ENCODE measurements around the gene SGTA.

The SGTA gene

GRCh38 chr19:2782936-2783780 is at the start of gene SGTA:
SGTA (minus strand) TSS chr19:2783273; CDS start chr19:2769068, 14,205 bp downstream.
- DNase-seq (ENCODE audit: extremely low spot score) = peak; percentile 98
- TF ChIP-seq CTCF (IDR thresholded peaks at IDR 0.05; ENCODE audit: control extremely low read depth, extremely low read depth, low read depth, missing control alignments) = peak; percentile 33
- ChIA-PET CTCF (interaction anchor here (0.8 to 4.2 kb wide), 10 partner anchors 9 to 321 kb away, joined by 3 to 11 read pairs (median 4); partner anchors contain the start of gene ZNF554), POLR2A (interaction anchor here (0.6 to 1.4 kb wide), 2 partner anchors 167 to 307 kb away, joined by 3 to 10 read pairs; partner anchors contain the start of gene GADD45B)

DNA sequence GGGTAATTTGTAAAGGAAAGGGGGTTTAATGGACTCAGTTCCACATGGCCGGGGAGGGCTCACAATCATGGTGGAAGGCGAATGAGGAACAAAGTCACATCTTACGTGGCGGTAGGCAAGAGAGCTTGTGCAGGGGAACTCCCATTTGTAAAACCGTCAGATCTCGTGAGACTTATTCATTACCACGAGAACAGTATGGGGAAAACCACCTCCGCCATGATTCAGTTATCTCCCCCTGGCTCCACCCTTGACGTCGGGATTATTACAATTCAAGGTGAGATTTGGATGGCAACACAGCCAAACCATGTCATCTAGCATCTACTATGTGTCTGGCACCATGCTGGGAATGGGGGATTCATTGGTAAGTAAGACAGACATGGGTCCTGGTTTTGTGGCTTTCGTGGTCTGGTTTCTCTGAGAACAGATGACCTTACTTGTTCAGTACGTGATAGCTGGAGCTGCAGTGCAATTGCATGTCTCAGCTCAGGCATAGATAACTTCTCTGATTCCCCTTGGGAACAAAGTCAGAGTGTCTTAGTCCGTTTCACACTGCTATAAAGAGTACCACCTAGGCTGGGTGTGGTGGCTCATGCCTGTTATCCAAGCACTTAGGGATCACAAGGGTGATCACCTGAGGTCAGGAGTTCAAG is 44.9 kb upstream of the SGTA start:
- ChIA-PET POLR2A (no interaction called here), CTCF (interaction anchor here (1.0 kb wide), 1 partner anchor 9 kb away, joined by 3 read pairs; no protein-coding TSS in a partner anchor)
- TF ChIP-seq CTCF (IDR thresholded peaks at IDR 0.05; ENCODE audit: control extremely low read depth, extremely low read depth, low read depth, missing control alignments) = no peak
- no peak for DNase-seq (ENCODE audit: extremely low spot score)

- TF ChIP-seq CTCF (IDR thresholded peaks at IDR 0.05; ENCODE audit: control extremely low read depth, extremely low read depth, low read depth, missing control alignments) = no peak
- DNase-seq (ENCODE audit: extremely low spot score) = no peak
- POLR2A ChIA-PET = no interaction called here
- CTCF ChIA-PET = interaction anchor here (0.8 kb wide), 1 partner anchor 23 kb away, joined by 3 read pairs; no protein-coding TSS in a partner anchor
Observed at GRCh38 chr19:2827022-2827421, 43.9 kb upstream of the SGTA start.

GRCh38 chr19:2824129-2824528 is 41.1 kb upstream of the SGTA start:
- CTCF ChIA-PET = interaction anchor here (1.5 to 3.0 kb wide), 3 partner anchors 14 to 63 kb away, joined by 4 to 11 read pairs (median 6); partner anchors contain the start of gene ZNF555
- TF ChIP-seq CTCF (IDR thresholded peaks at IDR 0.05; ENCODE audit: control extremely low read depth, extremely low read depth, low read depth, missing control alignments) = no peak
- POLR2A ChIA-PET = no interaction called here
- DNase-seq (ENCODE audit: extremely low spot score) = no peak

GRCh38 chr19:2823646-2824045 is 40.6 kb upstream of the SGTA start:
- CTCF ChIA-PET = interaction anchor here (1.4 to 3.0 kb wide), 3 partner anchors 10 to 64 kb away, joined by 4 to 11 read pairs (median 6); partner anchors contain the start of gene ZNF555
- no peak for TF ChIP-seq CTCF (IDR thresholded peaks at IDR 0.05; ENCODE audit: control extremely low read depth, extremely low read depth, low read depth, missing control alignments)
- DNase-seq (ENCODE audit: extremely low spot score) = no peak
- POLR2A ChIA-PET = no interaction called here

GRCh38 chr19:2822846-2823245 is 39.8 kb upstream of the SGTA start:
- no peak for TF ChIP-seq CTCF (IDR thresholded peaks at IDR 0.05; ENCODE audit: control extremely low read depth, extremely low read depth, low read depth, missing control alignments)
- ChIA-PET POLR2A (no interaction called here), CTCF (interaction anchor here (0.9 to 3.0 kb wide), 3 partner anchors 10 to 174 kb away, joined by 3 to 11 read pairs (median 4); partner anchors contain the start of gene ZNF555)
- DNase-seq (ENCODE audit: extremely low spot score) = no peak
